Endothelial cell of umbilical vein (primary cell): ENCODE results near the gene OVOL1. TPM values are rescaled to one million over a fixed set of nuclear protein-coding genes. Genes with fewer than 3 reads are reported as not detected.
A peak's percentile ranks its signal among the peaks of the same experiment; 100 is the strongest.

Experiments
- BruUV-seq: library from RNA; stranded (reverse); fragments of 400-500 nt; replicated peaks from 2 replicates; lab custom pipeline; 2021; lab: Mats Ljungman, UMichigan
- CTCF ChIA-PET: fragments of 300-600, 350-600 bp; sonication (Branson Sonifier 250); formaldehyde crosslinking; loops from one replicate; lab custom pipeline; 2021; ENCODE audit warnings: antibody characterized with exemption, inconsistent platforms; lab: Charles Lee
- POLR2A ChIA-PET: fragments of 300-600, 350-600 bp; sonication (Branson Sonifier 250); formaldehyde crosslinking; loops from one replicate; lab custom pipeline; 2021; ENCODE audit warnings: antibody characterized with exemption, inconsistent platforms; lab: Charles Lee
- DNase-seq: peaks from one replicate; pipeline ENCODE4 v3.0.0-alpha.2; 2011; ENCODE audit warnings: low read depth, low spot score
- FAIRE-seq: peaks from 2 replicates; lab custom pipeline; 2011; peaks lifted over from hg19 to GRCh38; lab: Jason Lieb, UNC
- H2AFZ ChIP-seq: 2 replicates; pipeline ENCODE4 v1.6.0; 2012; ENCODE audit warnings: low read depth, low read length, control low read depth, inconsistent platforms
- H3K27ac ChIP-seq: 2 replicates; pipeline ENCODE4 v1.5.1; 2011; ENCODE audit warnings: low read depth, mild to moderate bottlenecking, control low read depth, low read length, moderate library complexity; ENCODE audit not compliant: insufficient read depth
- H3K27me3 ChIP-seq, 2 experiments: 2 replicates each; pipeline versions ENCODE4 v1.6.0 to v1.6.1; 2011; ENCODE audit warnings: low read length in 2 of 2, mixed read lengths in 1 of 2; ENCODE audit not compliant: control insufficient read depth in 2 of 2, insufficient read depth in 2 of 2
- H3K36me3 ChIP-seq, 2 experiments: 2 replicates in 1 of 2; 3 replicates in 1 of 2; pipeline ENCODE4 v1.5.1; 2011; ENCODE audit warnings: low read length in 2 of 2, mild to moderate bottlenecking in 1 of 2, moderate library complexity in 1 of 2; ENCODE audit not compliant: control insufficient read depth in 2 of 2, insufficient read depth in 2 of 2; ENCODE audit errors: extremely low read depth in 1 of 2
- H3K4me1 ChIP-seq: 3 replicates; pipeline ENCODE4 v1.5.1; 2011; ENCODE audit warnings: mild to moderate bottlenecking, low read length; ENCODE audit not compliant: control insufficient read depth, insufficient read depth; ENCODE audit errors: extremely low read depth
- H3K4me2 ChIP-seq: 2 replicates; pipeline ENCODE4 v1.6.1; 2011; ENCODE audit warnings: low read length, control low read depth, mixed read lengths; ENCODE audit not compliant: insufficient read depth
- H3K4me3 ChIP-seq, 3 experiments: fragments of 200-600 bp in 1 of 3; sonication (generic), shearing (Covaris generic) in 1 of 3; replicated peaks in 1 of 3; 2 replicates each; pipeline ENCODE4 v1.5.1; 2011 to 2016; ENCODE audit warnings: control low read depth in 3 of 3, low read length in 3 of 3, mild to moderate bottlenecking in 2 of 3, inconsistent platforms in 1 of 3, low read depth in 1 of 3, moderate library complexity in 1 of 3; ENCODE audit not compliant: insufficient read depth in 1 of 3
- H3K79me2 ChIP-seq: 2 replicates; pipeline ENCODE4 v1.6.0; 2012; ENCODE audit warnings: low read length, inconsistent platforms; ENCODE audit not compliant: control insufficient read depth, insufficient read depth
- H3K9ac ChIP-seq: replicated peaks from 2 replicates; pipeline ENCODE3; 2011; ENCODE audit warnings: low read length, control low read depth; ENCODE audit not compliant: insufficient read depth; ENCODE audit errors: extremely low read depth
- H3K9me1 ChIP-seq: replicated peaks from 3 replicates; pipeline ENCODE4 v1.6.0; 2011; ENCODE audit warnings: mild to moderate bottlenecking, low read length; ENCODE audit not compliant: control insufficient read depth, insufficient read depth; ENCODE audit errors: extremely low read depth
- H3K9me3 ChIP-seq: replicated peaks from 2 replicates; pipeline ENCODE4 v1.5.1; 2012; ENCODE audit warnings: low read length, inconsistent platforms; ENCODE audit not compliant: control insufficient read depth, insufficient read depth
- H4K20me1 ChIP-seq: replicated peaks from 2 replicates; pipeline ENCODE3; 2011; ENCODE audit warnings: mild to moderate bottlenecking, low read length; ENCODE audit not compliant: control insufficient read depth, insufficient read depth; ENCODE audit errors: extremely low read depth
- EZH2 ChIP-seq: IDR thresholded peaks from 2 replicates; pipeline ENCODE4 v1.6.1; 2012; ENCODE audit warnings: borderline replicate concordance, low read depth, mild to moderate bottlenecking, moderate library complexity, low read length, inconsistent platforms; ENCODE audit not compliant: severe bottlenecking
- FOS ChIP-seq: IDR thresholded peaks from 2 replicates; pipeline ENCODE4 v1.6.1; 2011; ENCODE audit warnings: mild to moderate bottlenecking, low read length, moderate library complexity, borderline replicate concordance; ENCODE audit not compliant: insufficient read depth
- GATA2 ChIP-seq: IDR thresholded peaks from 2 replicates; pipeline ENCODE4 v1.7.0; 2011; ENCODE audit warnings: low read depth, mild to moderate bottlenecking, moderate library complexity, mixed read lengths, low read length; ENCODE audit not compliant: insufficient read length, insufficient read depth
- JUN ChIP-seq: IDR thresholded peaks from 2 replicates; pipeline ENCODE4 v1.6.1; 2011; ENCODE audit warnings: borderline replicate concordance, low read depth; ENCODE audit not compliant: insufficient read length, insufficient read depth
- MYC ChIP-seq: IDR thresholded peaks from one replicate; pipeline ENCODE4 v1.6.1; 2011; ENCODE audit warnings: mild to moderate bottlenecking, low read depth, low read length
- POLR2A ChIP-seq: IDR thresholded peaks from 2 replicates; pipeline ENCODE4 v1.6.1; 2012; ENCODE audit warnings: low read depth, mild to moderate bottlenecking, control low read depth, low read length
- POLR2AphosphoS5 ChIP-seq: IDR thresholded peaks from 2 replicates; pipeline ENCODE4 v1.6.1; 2012; ENCODE audit warnings: low read depth, mild to moderate bottlenecking, control low read depth, low read length, moderate library complexity; ENCODE audit not compliant: insufficient read depth
- dilution Hi-C: fragments of 300-500 bp; cut with MboI; formaldehyde crosslinking; loops from one replicate; pipeline ENCODE4 v1.15.0; 2019; ENCODE audit warnings: low sequenced_read_pairs; ENCODE audit not compliant: extremely low pct_ligation_motif_present
- intact Hi-C: fragments of 100-400 bp; cut with micrococcal nuclease; formaldehyde crosslinking; loops from one replicate; pipeline ENCODE4 v1.10.0; 2022
- polyA plus RNA-seq, 4 experiments: library from polyadenylated mRNA; depleted of rRNA in 3 of 4; stranded (reverse) in 3 of 4; unstranded in 1 of 4; fragments of >200 nt; gene quantifications; 2 replicates each; pipeline versions ENCODE4 v1.2.1 to v1.2.3, GENCODE V29; 2011 to 2012; ENCODE audit warnings: missing spikeins in 1 of 4
- total RNA-seq: library from RNA; stranded (reverse); gene quantifications from 2 replicates; pipeline ENCODE4 v1.2.3, GENCODE V29; 2021
- TF ChIP-seq, protein P1 (sequence below): IDR thresholded peaks from 2 replicates; pipeline ENCODE4 v1.6.1; 2011; ENCODE audit not compliant: insufficient read depth, insufficient read length
- TF ChIP-seq, protein P2 (sequence below), 2 donors: IDR thresholded peaks; 1 replicate in 1 of 2; 2 replicates in 1 of 2; pipeline ENCODE4 v1.5.1; 2011; ENCODE audit warnings: low read length in 2 of 2, mild to moderate bottlenecking in 2 of 2, moderate library complexity in 2 of 2, control low read depth in 1 of 2, inconsistent platforms in 1 of 2, low read depth in 1 of 2; ENCODE audit not compliant: insufficient read depth in 1 of 2; ENCODE audit errors: extremely low read depth in 1 of 2

The OVOL1 gene
- total and polyA plus RNA-seq, 2 donors (not counting 3 experiments of a cell fraction or from before 2014, with no cell fraction given), result not detected

GRCh38 chr11:65779669-65779918, 7.3 kb upstream of the OVOL1 start:
- dilution Hi-C loops, result no loop called here
- intact Hi-C loops, result no loop called here
- H3K27ac ChIP-seq, result no peak overlapping the region
- no peak for FAIRE-seq
- no peaks in the 10 kb centered on the region for H3K9me3 ChIP-seq
- ChIA-PET CTCF (interaction anchor here (0.6 to 4.1 kb wide), 52 partner anchors 9 to 353 kb away, joined by 3 to 109 read pairs (median 7); partner anchors contain the start of genes BANF1, CCDC85B, EFEMP2 and EIF1AD), POLR2A (interaction anchor here (0.8 to 1.2 kb wide), 2 partner anchors 67 to 80 kb away, joined by 4 to 5 read pairs; partner anchors contain the start of gene MUS81)
- peaks cover 5% of the 10 kb centered on the region for H3K4me1 ChIP-seq
- peak overlapping the region; percentile 21 for H3K9ac ChIP-seq
- peaks cover 12 to 14% of the 10 kb centered on the region in 2 experiments for H3K36me3 ChIP-seq
- peak overlapping the region; percentile 66 for H3K4me2 ChIP-seq
- no peaks in the 10 kb centered on the region for H3K9me1 ChIP-seq
- no peak overlapping the region for H2AFZ ChIP-seq
- no peak for DNase-seq
- peaks cover 24% of the 10 kb centered on the region for H3K79me2 ChIP-seq
- BruUV-seq, result no TSS peak
- peaks cover 0 to 2% of the 10 kb centered on the region in 2 experiments for H3K27me3 ChIP-seq
- no peaks in the 10 kb centered on the region for H4K20me1 ChIP-seq
- TF ChIP-seq POLR2AphosphoS5 (no peak), GATA2 (no peak), FOS (no peak), EZH2 (no peak), POLR2A (no peak), MYC (no peak), JUN (no peak)
- TF ChIP-seq, protein P1, sequence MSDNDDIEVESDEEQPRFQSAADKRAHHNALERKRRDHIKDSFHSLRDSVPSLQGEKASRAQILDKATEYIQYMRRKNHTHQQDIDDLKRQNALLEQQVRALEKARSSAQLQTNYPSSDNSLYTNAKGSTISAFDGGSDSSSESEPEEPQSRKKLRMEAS, result no peak
- TF ChIP-seq, protein P2, sequence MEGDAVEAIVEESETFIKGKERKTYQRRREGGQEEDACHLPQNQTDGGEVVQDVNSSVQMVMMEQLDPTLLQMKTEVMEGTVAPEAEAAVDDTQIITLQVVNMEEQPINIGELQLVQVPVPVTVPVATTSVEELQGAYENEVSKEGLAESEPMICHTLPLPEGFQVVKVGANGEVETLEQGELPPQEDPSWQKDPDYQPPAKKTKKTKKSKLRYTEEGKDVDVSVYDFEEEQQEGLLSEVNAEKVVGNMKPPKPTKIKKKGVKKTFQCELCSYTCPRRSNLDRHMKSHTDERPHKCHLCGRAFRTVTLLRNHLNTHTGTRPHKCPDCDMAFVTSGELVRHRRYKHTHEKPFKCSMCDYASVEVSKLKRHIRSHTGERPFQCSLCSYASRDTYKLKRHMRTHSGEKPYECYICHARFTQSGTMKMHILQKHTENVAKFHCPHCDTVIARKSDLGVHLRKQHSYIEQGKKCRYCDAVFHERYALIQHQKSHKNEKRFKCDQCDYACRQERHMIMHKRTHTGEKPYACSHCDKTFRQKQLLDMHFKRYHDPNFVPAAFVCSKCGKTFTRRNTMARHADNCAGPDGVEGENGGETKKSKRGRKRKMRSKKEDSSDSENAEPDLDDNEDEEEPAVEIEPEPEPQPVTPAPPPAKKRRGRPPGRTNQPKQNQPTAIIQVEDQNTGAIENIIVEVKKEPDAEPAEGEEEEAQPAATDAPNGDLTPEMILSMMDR (IDR thresholded peaks at IDR 0.05; ENCODE audit: extremely low read depth in 1 of 2, insufficient read depth in 1 of 2, low read depth in 1 of 2, low read length in 2 of 2), result no peak
- peak overlapping the region in 2 of 3 experiments; percentile 49 to 55 for H3K4me3 ChIP-seq
